DOHH2 (cell line): ENCODE results near the gene PBRM1.

Source experiments
- H3F3A ChIP-seq: fragments of 200-600 bp; sonication (generic), shearing (Covaris generic); 2 replicates; pipeline ENCODE4 v1.6.0; 2016; ENCODE audit warnings: antibody characterized with exemption, mild to moderate bottlenecking; ENCODE audit not compliant: control insufficient read depth, insufficient read depth
- H3K27ac ChIP-seq: fragments of 200-600 bp; sonication (generic); 2 replicates; pipeline ENCODE4 v1.5.1; 2014; ENCODE audit warnings: low read depth, mild to moderate bottlenecking, low read length, moderate library complexity
- H3K27me3 ChIP-seq: fragments of 200-600 bp; sonication (generic); 2 replicates; pipeline ENCODE4 v1.6.1; 2014; ENCODE audit warnings: mild to moderate bottlenecking, low read length, mixed read lengths; ENCODE audit not compliant: control insufficient read depth
- H3K36me3 ChIP-seq: fragments of 200-600 bp; sonication (generic); 2 replicates; pipeline ENCODE4 v1.6.1; 2014; ENCODE audit warnings: mild to moderate bottlenecking, low read length, moderate library complexity, mixed read lengths; ENCODE audit not compliant: control insufficient read depth
- H3K4me1 ChIP-seq: fragments of 200-600 bp; sonication (generic); 2 replicates; pipeline ENCODE4 v1.6.1; 2014; ENCODE audit warnings: mild to moderate bottlenecking, low read length, mixed read lengths; ENCODE audit not compliant: control insufficient read depth
- H3K4me2 ChIP-seq: fragments of 200-600 bp; sonication (generic); 2 replicates; pipeline ENCODE4 v1.6.0; 2014; ENCODE audit warnings: mild to moderate bottlenecking, low read length, moderate library complexity
- H3K4me3 ChIP-seq: fragments of 200-600 bp; sonication (generic); 2 replicates; pipeline ENCODE4 v1.5.1; 2014; ENCODE audit warnings: mild to moderate bottlenecking, low read length, mixed read lengths
- H3K79me2 ChIP-seq: fragments of 200-600 bp; sonication (generic); 2 replicates; pipeline ENCODE4 v1.6.1; 2014; ENCODE audit warnings: mild to moderate bottlenecking, low read length, mixed read lengths; ENCODE audit not compliant: control insufficient read depth
- H3K9me2 ChIP-seq: fragments of 200-600 bp; sonication (generic); replicated peaks from 2 replicates; pipeline ENCODE4 v1.6.1; 2014; ENCODE audit warnings: mild to moderate bottlenecking, low read length, mixed read lengths; ENCODE audit not compliant: control insufficient read depth
- H3K9me3 ChIP-seq: fragments of 200-600 bp; sonication (generic); 2 replicates; pipeline ENCODE4 v1.6.1; 2014; ENCODE audit warnings: antibody characterized with exemption, low read length, mixed read lengths; ENCODE audit not compliant: control insufficient read depth, insufficient read depth
- H4K20me1 ChIP-seq: fragments of 200-600 bp; sonication (generic); 2 replicates; pipeline ENCODE4 v1.6.0; 2014; ENCODE audit warnings: low read depth, mild to moderate bottlenecking, antibody characterized with exemption, low read length, moderate library complexity; ENCODE audit not compliant: control insufficient read depth, insufficient read depth
- EZH2phosphoT487 ChIP-seq: fragments of 200-600 bp; sonication (generic); IDR thresholded peaks from 2 replicates; pipeline ENCODE4 v1.6.1; 2017; ENCODE audit warnings: borderline replicate concordance, mild to moderate bottlenecking, antibody characterized with exemption, low read length, moderate library complexity, mixed read lengths
- TF ChIP-seq, protein P1 (sequence below): fragments of 200-600 bp; sonication (generic); IDR thresholded peaks from one replicate; pipeline ENCODE4 v1.5.1; 2014; ENCODE audit warnings: antibody characterized with exemption, mild to moderate bottlenecking, low read depth, low read length; ENCODE audit not compliant: poor library complexity, severe bottlenecking

PBRM1 gene

GRCh38 chr3:52561028-52561747, 124.5 kb downstream of the PBRM1 start:
- peaks cover 71% of the 10 kb centered on the region for H3K36me3 ChIP-seq
- H3K9me2 ChIP-seq = no peaks in the 10 kb centered on the region
- no peaks in the 10 kb centered on the region for H3F3A ChIP-seq
- no peak overlapping the region for H3K27ac ChIP-seq
- no peak overlapping the region for H3K4me3 ChIP-seq
- no peaks in the 10 kb centered on the region for H4K20me1 ChIP-seq
- TF ChIP-seq, protein P1, sequence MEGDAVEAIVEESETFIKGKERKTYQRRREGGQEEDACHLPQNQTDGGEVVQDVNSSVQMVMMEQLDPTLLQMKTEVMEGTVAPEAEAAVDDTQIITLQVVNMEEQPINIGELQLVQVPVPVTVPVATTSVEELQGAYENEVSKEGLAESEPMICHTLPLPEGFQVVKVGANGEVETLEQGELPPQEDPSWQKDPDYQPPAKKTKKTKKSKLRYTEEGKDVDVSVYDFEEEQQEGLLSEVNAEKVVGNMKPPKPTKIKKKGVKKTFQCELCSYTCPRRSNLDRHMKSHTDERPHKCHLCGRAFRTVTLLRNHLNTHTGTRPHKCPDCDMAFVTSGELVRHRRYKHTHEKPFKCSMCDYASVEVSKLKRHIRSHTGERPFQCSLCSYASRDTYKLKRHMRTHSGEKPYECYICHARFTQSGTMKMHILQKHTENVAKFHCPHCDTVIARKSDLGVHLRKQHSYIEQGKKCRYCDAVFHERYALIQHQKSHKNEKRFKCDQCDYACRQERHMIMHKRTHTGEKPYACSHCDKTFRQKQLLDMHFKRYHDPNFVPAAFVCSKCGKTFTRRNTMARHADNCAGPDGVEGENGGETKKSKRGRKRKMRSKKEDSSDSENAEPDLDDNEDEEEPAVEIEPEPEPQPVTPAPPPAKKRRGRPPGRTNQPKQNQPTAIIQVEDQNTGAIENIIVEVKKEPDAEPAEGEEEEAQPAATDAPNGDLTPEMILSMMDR = no peak
- no peak for TF ChIP-seq EZH2phosphoT487
- H3K27me3 ChIP-seq = no peaks in the 10 kb centered on the region
- no peaks in the 10 kb centered on the region for H3K79me2 ChIP-seq
- H3K4me2 ChIP-seq = no peak overlapping the region
- H3K4me1 ChIP-seq = no peaks in the 10 kb centered on the region
- no peaks in the 10 kb centered on the region for H3K9me3 ChIP-seq

- H3K79me2 ChIP-seq = no peaks in the 10 kb centered on the region
- H3K9me2 ChIP-seq = no peaks in the 10 kb centered on the region
- no peak overlapping the region for H3K27ac ChIP-seq
- H3K4me2 ChIP-seq = no peak overlapping the region
- TF ChIP-seq EZH2phosphoT487 = no peak
- TF ChIP-seq, protein P1 = no peak
- H4K20me1 ChIP-seq = no peaks in the 10 kb centered on the region
- no peaks in the 10 kb centered on the region for H3K4me1 ChIP-seq
- no peaks in the 10 kb centered on the region for H3F3A ChIP-seq
- H3K27me3 ChIP-seq = no peaks in the 10 kb centered on the region
- no peaks in the 10 kb centered on the region for H3K9me3 ChIP-seq
- H3K4me3 ChIP-seq = no peak overlapping the region
- H3K36me3 ChIP-seq = peaks cover 81% of the 10 kb centered on the region
Measured at GRCh38 chr3:52558436-52558835, 127.3 kb downstream of the PBRM1 start.

DNA sequence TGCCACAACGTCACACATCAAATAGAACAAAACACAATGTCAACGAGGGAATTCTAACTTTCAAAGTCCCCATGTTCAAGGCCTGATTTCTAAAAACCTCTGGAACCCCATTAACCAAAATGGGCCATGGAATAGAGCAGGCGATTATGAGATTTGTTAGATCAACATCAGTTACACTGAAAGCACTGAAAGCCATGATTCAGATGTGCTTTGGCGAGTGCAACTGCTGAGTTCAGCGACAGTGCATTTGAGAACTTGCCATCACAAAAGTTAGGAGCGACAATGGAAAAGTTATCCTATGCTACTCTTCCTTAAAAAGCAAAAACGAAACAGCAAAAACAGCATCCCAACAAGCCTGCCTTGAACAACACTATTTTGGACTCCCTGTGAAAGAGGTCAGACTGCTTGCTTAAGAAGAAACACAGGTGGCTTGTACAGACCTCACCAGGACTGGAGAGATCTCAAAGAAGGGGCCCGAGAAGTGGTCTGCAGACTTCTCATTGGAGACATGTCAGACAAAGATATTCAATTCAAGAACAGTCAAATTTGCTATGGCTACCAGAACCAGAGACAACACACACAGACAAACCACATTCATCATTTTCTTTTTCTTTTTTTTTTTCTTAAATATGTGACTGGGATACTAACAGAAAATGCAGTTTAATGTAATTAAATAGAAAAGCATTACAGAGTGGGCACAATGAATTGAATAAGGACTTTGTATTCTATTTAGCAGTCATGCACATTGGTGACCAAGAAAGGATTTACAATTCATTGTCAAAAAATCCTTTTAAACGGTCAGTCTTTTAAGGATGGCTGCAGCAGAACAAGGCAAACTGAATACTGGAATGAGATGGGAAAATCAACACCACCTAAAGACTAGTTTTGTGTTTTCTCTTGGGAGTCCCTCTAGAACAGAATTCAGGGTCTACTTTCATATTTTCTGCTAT, 128.4 kb downstream of the PBRM1 start:
- Histone ChIP-seq H3K4me1 (no peaks in the 10 kb centered on the region), H3K9me3 (no peaks in the 10 kb centered on the region), H3F3A (peaks cover 2% of the 10 kb centered on the region; the same call in 1 of the 2 replicates), H3K4me3 (no peak overlapping the region), H3K27ac (no peak overlapping the region), H3K79me2 (no peaks in the 10 kb centered on the region), H3K27me3 (no peaks in the 10 kb centered on the region), H3K4me2 (no peak overlapping the region), H3K9me2 (no peaks in the 10 kb centered on the region), H4K20me1 (0 out of 2 replicates have a peak, but pooled peaks cover 3% of the 10 kb centered on the region), H3K36me3 (peaks cover 82% of the 10 kb centered on the region)
- TF ChIP-seq EZH2phosphoT487 = no peak
- TF ChIP-seq, protein P1 = no peak
